ENCODE data around the gene PCGF3.
A peak's percentile ranks its signal among the peaks of the same experiment; 100 is the strongest.

PCGF3 gene

DNA sequence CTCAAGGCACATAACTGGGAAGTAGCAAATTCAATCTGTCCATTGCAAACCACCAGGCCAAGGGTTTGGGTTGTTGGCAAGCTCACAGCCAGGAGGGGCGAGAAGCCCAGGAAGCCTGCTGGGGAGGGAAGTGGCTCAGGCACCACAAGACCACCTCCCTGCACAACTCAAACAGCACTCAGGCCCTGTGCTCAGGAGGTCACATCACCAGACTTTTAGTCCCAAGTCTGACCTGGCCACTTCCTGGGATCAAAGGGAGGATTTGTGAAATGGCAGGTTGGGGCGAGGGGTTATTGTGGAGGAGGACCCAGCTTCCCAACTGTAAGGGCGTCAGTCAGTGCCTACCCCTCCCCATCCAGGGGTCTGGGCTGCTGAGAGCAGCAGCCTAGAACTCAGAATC lies 33.9 kb upstream of the PCGF3 start:
- Histone ChIP-seq H3K36me3 (ENCODE audit: insufficient read depth, low read length) (peaks cover 8% of the 10 kb centered on the region; the same call in 1 of the 2 replicates), H3K4me2 (ENCODE audit: low read depth, low read length, poor library complexity, severe bottlenecking) (no peak overlapping the region), H3K9ac (ENCODE audit: low read depth, low read length, poor library complexity, severe bottlenecking) (no peak overlapping the region), H3K79me2 (ENCODE audit: insufficient read depth, low read length) (peaks cover 24% of the 10 kb centered on the region), H3K9me2 (replicated peaks; ENCODE audit: low read depth, low read length) (no peaks in the 10 kb centered on the region), H3K4me3 (ENCODE audit: low read length, poor library complexity, severe bottlenecking) (no peak overlapping the region), H3F3A (ENCODE audit: low read depth) (no peaks in the 10 kb centered on the region), H3K4me1 (ENCODE audit: insufficient read depth, low read length, poor library complexity, severe bottlenecking) (peaks cover 24% of the 10 kb centered on the region), H4K20me1 (ENCODE audit: insufficient read depth, low read length, poor library complexity, severe bottlenecking) (peaks cover 3% of the 10 kb centered on the region), H3K27me3 (ENCODE audit: insufficient read depth, low read length, poor library complexity, severe bottlenecking) (no peaks in the 10 kb centered on the region), H3K9me3 (ENCODE audit: insufficient read depth, low read depth, low read length) (no peaks in the 10 kb centered on the region), H2AFZ (ENCODE audit: low read length) (no peak overlapping the region)
- TF ChIP-seq, protein P1, sequence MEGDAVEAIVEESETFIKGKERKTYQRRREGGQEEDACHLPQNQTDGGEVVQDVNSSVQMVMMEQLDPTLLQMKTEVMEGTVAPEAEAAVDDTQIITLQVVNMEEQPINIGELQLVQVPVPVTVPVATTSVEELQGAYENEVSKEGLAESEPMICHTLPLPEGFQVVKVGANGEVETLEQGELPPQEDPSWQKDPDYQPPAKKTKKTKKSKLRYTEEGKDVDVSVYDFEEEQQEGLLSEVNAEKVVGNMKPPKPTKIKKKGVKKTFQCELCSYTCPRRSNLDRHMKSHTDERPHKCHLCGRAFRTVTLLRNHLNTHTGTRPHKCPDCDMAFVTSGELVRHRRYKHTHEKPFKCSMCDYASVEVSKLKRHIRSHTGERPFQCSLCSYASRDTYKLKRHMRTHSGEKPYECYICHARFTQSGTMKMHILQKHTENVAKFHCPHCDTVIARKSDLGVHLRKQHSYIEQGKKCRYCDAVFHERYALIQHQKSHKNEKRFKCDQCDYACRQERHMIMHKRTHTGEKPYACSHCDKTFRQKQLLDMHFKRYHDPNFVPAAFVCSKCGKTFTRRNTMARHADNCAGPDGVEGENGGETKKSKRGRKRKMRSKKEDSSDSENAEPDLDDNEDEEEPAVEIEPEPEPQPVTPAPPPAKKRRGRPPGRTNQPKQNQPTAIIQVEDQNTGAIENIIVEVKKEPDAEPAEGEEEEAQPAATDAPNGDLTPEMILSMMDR (conservative IDR thresholded peaks at IDR 0.05; ENCODE audit: low read length), result no peak
- no peak for TF ChIP-seq EZH2phosphoT487 (IDR thresholded peaks at IDR 0.05; ENCODE audit: borderline replicate concordance)

DNA sequence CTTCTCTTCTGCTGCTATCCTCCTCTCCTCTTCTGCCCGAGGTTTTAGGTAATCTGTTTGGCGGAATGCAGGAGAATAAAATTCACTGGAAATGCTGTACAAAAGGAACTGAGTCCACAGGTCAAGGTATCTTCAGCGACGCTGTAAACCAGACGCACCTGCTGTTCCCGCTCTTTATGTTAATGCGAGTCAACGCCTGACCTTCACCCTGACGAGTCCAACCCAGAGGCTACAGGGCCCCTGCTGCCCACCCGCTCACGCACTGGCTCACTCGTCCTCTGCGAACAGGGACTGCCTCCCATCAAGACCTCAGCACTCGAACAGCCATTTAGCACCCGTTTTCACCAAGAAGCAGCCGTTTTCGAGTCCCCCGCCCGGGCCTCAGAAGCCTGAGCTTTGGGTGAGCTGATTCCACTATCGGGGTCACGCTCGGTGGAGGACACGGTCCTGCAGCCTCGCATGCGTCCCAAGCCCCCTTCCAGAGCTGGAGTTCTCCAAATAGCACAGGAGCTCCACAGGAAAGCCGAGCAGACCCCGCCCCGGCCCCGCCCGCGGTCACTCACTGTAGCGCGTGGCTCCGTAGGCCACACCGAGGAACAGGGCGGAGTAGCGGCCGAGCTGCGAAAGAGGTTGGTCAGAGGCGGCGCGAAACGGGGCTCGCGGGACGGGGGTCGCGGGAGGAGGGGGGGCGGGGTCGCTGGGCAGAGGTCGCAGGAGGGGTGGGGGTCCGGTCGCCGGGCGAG lies 32.1 kb upstream of the PCGF3 start:
- H3K27me3 ChIP-seq (ENCODE audit: insufficient read depth, low read length, poor library complexity, severe bottlenecking), result no peaks in the 10 kb centered on the region
- H3K9me2 ChIP-seq (replicated peaks; ENCODE audit: low read depth, low read length), result no peaks in the 10 kb centered on the region
- no peaks in the 10 kb centered on the region for H3K9me3 ChIP-seq (ENCODE audit: insufficient read depth, low read depth, low read length)
- H3K36me3 ChIP-seq (ENCODE audit: insufficient read depth, low read length), result peaks cover 8% of the 10 kb centered on the region; the same call in 1 of the 2 replicates
- H2AFZ ChIP-seq (ENCODE audit: low read length), result no peak overlapping the region
- H4K20me1 ChIP-seq (ENCODE audit: insufficient read depth, low read length, poor library complexity, severe bottlenecking), result peaks cover 3% of the 10 kb centered on the region
- peaks cover 24% of the 10 kb centered on the region for H3K79me2 ChIP-seq (ENCODE audit: insufficient read depth, low read length)
- H3K4me2 ChIP-seq (ENCODE audit: low read depth, low read length, poor library complexity, severe bottlenecking), result peak overlapping the region; percentile 84
- H3F3A ChIP-seq (ENCODE audit: low read depth), result no peaks in the 10 kb centered on the region
- H3K9ac ChIP-seq (ENCODE audit: low read depth, low read length, poor library complexity, severe bottlenecking), result peak overlapping the region; percentile 87
- no peak for TF ChIP-seq EZH2phosphoT487 (IDR thresholded peaks at IDR 0.05; ENCODE audit: borderline replicate concordance)
- TF ChIP-seq, protein P1 (conservative IDR thresholded peaks at IDR 0.05; ENCODE audit: low read length), result no peak
- H3K4me3 ChIP-seq (ENCODE audit: low read length, poor library complexity, severe bottlenecking), result peak overlapping the region; percentile 84
- peaks cover 24% of the 10 kb centered on the region for H3K4me1 ChIP-seq (ENCODE audit: insufficient read depth, low read length, poor library complexity, severe bottlenecking)

DNA sequence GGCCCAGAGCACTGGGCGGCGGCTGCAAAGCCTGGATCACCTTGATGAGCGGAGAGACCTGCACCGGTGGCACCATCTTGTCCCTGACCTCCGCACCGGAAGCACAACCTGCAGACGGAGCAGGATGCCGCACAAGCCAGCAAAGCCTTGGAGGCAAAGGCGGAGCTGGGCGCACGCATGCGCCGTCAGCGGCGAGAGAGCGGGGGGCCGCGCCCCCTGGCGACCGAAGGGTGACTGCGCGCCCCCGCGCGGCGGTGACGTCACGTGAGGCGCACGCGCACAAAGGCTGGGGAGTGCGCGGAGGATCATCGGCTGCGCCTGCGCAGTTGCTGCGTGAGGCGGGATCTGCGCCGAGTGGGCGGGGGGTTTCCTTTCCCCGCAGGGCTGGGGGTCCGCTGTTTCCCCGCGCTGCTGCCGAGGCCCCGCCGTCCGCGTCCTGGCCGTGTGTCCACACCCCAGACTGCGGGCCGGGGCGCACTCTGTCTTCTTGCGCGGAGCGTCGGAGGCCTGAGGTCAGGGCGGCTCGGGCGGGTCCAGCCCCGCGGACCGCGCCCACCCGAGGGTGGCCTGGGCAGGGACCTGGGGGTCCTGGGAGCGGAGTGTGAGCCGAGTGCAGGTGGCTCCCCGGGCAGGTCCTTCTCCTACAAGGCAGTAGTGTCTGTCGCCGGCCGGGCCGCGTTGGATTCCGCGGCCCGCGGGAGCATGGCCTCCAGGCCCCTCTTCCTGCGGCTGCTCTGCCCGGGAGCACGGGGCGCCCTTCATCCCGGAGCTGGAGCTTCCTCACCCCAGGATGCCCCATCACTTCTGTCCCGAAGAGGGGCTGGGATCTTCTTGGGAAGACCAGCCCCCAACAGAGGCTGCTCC lies 31.2 kb upstream of the PCGF3 start, which contains the start of the genes ATP5ME and MYL5:
Gene ATP5ME, minus strand, starts transcription at position 105 of the 864 bp plus-strand sequence. Its CDS starts 29 bp downstream, at position 76.
Gene MYL5, plus strand, starts transcription at position 371 of the 864 bp plus-strand sequence. CDS start 3,485 bp downstream, outside the sequence.
- peaks cover 3% of the 10 kb centered on the region for H4K20me1 ChIP-seq (ENCODE audit: insufficient read depth, low read length, poor library complexity, severe bottlenecking)
- H3K4me1 ChIP-seq (ENCODE audit: insufficient read depth, low read length, poor library complexity, severe bottlenecking), result peaks cover 24% of the 10 kb centered on the region
- no peak for TF ChIP-seq EZH2phosphoT487 (IDR thresholded peaks at IDR 0.05; ENCODE audit: borderline replicate concordance)
- TF ChIP-seq, protein P1 (conservative IDR thresholded peaks at IDR 0.05; ENCODE audit: low read length), result peak; percentile 81

More for the DNA sequence above, 31.2 kb upstream of the PCGF3 start, which contains the start of the genes ATP5ME and MYL5:
- Histone ChIP-seq H3F3A (ENCODE audit: low read depth) (no peaks in the 10 kb centered on the region), H2AFZ (ENCODE audit: low read length) (peak within 1 kb of the TSS; percentile 85), H3K9ac (ENCODE audit: low read depth, low read length, poor library complexity, severe bottlenecking) (peak within 1 kb of the TSS; percentile 95), H3K79me2 (ENCODE audit: insufficient read depth, low read length) (peaks cover 24% of the 10 kb centered on the region), H3K4me2 (ENCODE audit: low read depth, low read length, poor library complexity, severe bottlenecking) (peak within 1 kb of the TSS; percentile 98), H3K9me2 (replicated peaks; ENCODE audit: low read depth, low read length) (no peaks in the 10 kb centered on the region), H3K36me3 (ENCODE audit: insufficient read depth, low read length) (peaks cover 8% of the 10 kb centered on the region; the same call in 1 of the 2 replicates), H3K27me3 (ENCODE audit: insufficient read depth, low read length, poor library complexity, severe bottlenecking) (no peaks in the 10 kb centered on the region), H3K9me3 (ENCODE audit: insufficient read depth, low read depth, low read length) (no peaks in the 10 kb centered on the region), H3K4me3 (ENCODE audit: low read length, poor library complexity, severe bottlenecking) (peak within 1 kb of the TSS; percentile 85)

Data from Loucy (cell line).